Measurements from ENCODE around the gene MIA2. TPM values are rescaled to one million over a fixed set of nuclear protein-coding genes. Genes with fewer than 3 reads are reported as not detected.

Gene MIA2
- polyA plus RNA-seq, 1 experiment: 16.5 TPM

GRCh38 chr14:39368261-39368959, 134.7 kb downstream of the MIA2 start:
- no peaks in the 10 kb centered on the region; the same call in 1 of the 2 replicates for H3K9me3 ChIP-seq (ENCODE audit: control insufficient read depth, insufficient read depth, low read length)
- peak; percentile 68 for TF ChIP-seq CTCF (IDR thresholded peaks at IDR 0.05; ENCODE audit: low read depth, low read length)
- H3K27me3 ChIP-seq (ENCODE audit: control insufficient read depth, insufficient read depth, low read length): no peaks in the 10 kb centered on the region
- no peak overlapping the region for H3K4me3 ChIP-seq (ENCODE audit: low read depth, low read length)
- ChIA-PET CTCF (interaction anchor here (0.6 to 3.6 kb wide), 8 partner anchors 12 to 1892 kb away, joined by 3 to 20 read pairs (median 4); no protein-coding TSS in a partner anchor), POLR2A (interaction anchor here (0.6 to 0.7 kb wide), 2 partner anchors 198 to 266 kb away, joined by 3 to 4 read pairs; partner anchors contain the start of gene TRAPPC6B)
- no peak overlapping the region for H3K27ac ChIP-seq (ENCODE audit: low read depth, low read length)
- DNase-seq (ENCODE audit: low read depth, low spot score): peak; percentile 48

GRCh38 chr14:39369029-39369428, 135.3 kb downstream of the MIA2 start:
- no peak for DNase-seq (ENCODE audit: low read depth, low spot score)
- no peak overlapping the region for H3K27ac ChIP-seq (ENCODE audit: low read depth, low read length)
- ChIA-PET CTCF (interaction anchor here (1.1 to 3.6 kb wide), 3 partner anchors 137 to 266 kb away, joined by 3 to 20 read pairs (median 5); partner anchors contain the start of gene SEC23A), POLR2A (no interaction called here)
- H3K4me3 ChIP-seq (ENCODE audit: low read depth, low read length): no peak overlapping the region
- no peaks in the 10 kb centered on the region; the same call in 1 of the 2 replicates for H3K9me3 ChIP-seq (ENCODE audit: control insufficient read depth, insufficient read depth, low read length)
- TF ChIP-seq CTCF (IDR thresholded peaks at IDR 0.05; ENCODE audit: low read depth, low read length): no peak
- no peaks in the 10 kb centered on the region for H3K27me3 ChIP-seq (ENCODE audit: control insufficient read depth, insufficient read depth, low read length)

- no peak for DNase-seq (ENCODE audit: low read depth, low spot score)
- TF ChIP-seq CTCF (IDR thresholded peaks at IDR 0.05; ENCODE audit: low read depth, low read length): no peak
Observed at GRCh38 chr14:39370415-39370814, 136.7 kb downstream of the MIA2 start.

GRCh38 chr14:39372656-39373055, 138.9 kb downstream of the MIA2 start:
- no peak overlapping the region for H3K4me3 ChIP-seq (ENCODE audit: low read depth, low read length)
- no peaks in the 10 kb centered on the region for H3K27me3 ChIP-seq (ENCODE audit: control insufficient read depth, insufficient read depth, low read length)
- no peaks in the 10 kb centered on the region for H3K9me3 ChIP-seq (ENCODE audit: control insufficient read depth, insufficient read depth, low read length)
- no peak overlapping the region for H3K27ac ChIP-seq (ENCODE audit: low read depth, low read length)
- no peak for DNase-seq (ENCODE audit: low read depth, low spot score)
- ChIA-PET POLR2A (no interaction called here), CTCF (interaction anchor here (1.4 to 1.5 kb wide), 2 partner anchors 9 to 265 kb away, joined by 4 to 9 read pairs; no protein-coding TSS in a partner anchor)
- no peak for TF ChIP-seq CTCF (IDR thresholded peaks at IDR 0.05; ENCODE audit: low read depth, low read length)

More at GRCh38 chr14:39370415-39370814, 136.7 kb downstream of the MIA2 start:
- ChIA-PET CTCF (interaction anchor here (1.3 to 3.6 kb wide), 2 partner anchors 139 to 264 kb away, joined by 5 to 20 read pairs; no protein-coding TSS in a partner anchor), POLR2A (no interaction called here)
- H3K27ac ChIP-seq (ENCODE audit: low read depth, low read length): no peak overlapping the region
- no peak overlapping the region for H3K4me3 ChIP-seq (ENCODE audit: low read depth, low read length)
- no peaks in the 10 kb centered on the region for H3K27me3 ChIP-seq (ENCODE audit: control insufficient read depth, insufficient read depth, low read length)
- no peaks in the 10 kb centered on the region for H3K9me3 ChIP-seq (ENCODE audit: control insufficient read depth, insufficient read depth, low read length)

- POLR2A ChIA-PET: interaction anchor here (0.7 kb wide), 1 partner anchor 217 kb away, joined by 3 read pairs; no protein-coding TSS in a partner anchor
- no peak for TF ChIP-seq CTCF (IDR thresholded peaks at IDR 0.05; ENCODE audit: low read depth, low read length)
- CTCF ChIA-PET: interaction anchor here (0.6 to 1.6 kb wide), 5 partner anchors 52 to 359 kb away, joined by 3 to 5 read pairs (median 3); no protein-coding TSS in a partner anchor
- H3K27me3 ChIP-seq (ENCODE audit: control insufficient read depth, insufficient read depth, low read length): no peaks in the 10 kb centered on the region
- no peak overlapping the region for H3K4me3 ChIP-seq (ENCODE audit: low read depth, low read length)
- H3K9me3 ChIP-seq (ENCODE audit: control insufficient read depth, insufficient read depth, low read length): no peaks in the 10 kb centered on the region
- peak overlapping the region; percentile 32 for H3K27ac ChIP-seq (ENCODE audit: low read depth, low read length)
- no peak for DNase-seq (ENCODE audit: low read depth, low spot score)
Observed at GRCh38 chr14:39374851-39375250, 141.1 kb downstream of the MIA2 start.
